ENCODE data around the gene PRR9. TPM values are rescaled to one million over a fixed set of nuclear protein-coding genes. Genes with fewer than 3 reads are reported as not detected.

PRR9 gene
- total and polyA plus RNA-seq, 4 donors: not detected

- Histone ChIP-seq H3K36me3 (ENCODE audit: control insufficient read depth in 1 of 2, insufficient read depth in 2 of 2, low read length in 1 of 2) (no peaks in the 10 kb centered on the region), H3K27me3 (ENCODE audit: control insufficient read depth in 1 of 2, insufficient read depth in 2 of 2, low read length in 1 of 2) (no peaks in the 10 kb centered on the region), H3K4me1 (ENCODE audit: control insufficient read depth in 1 of 2, insufficient read depth in 2 of 2, low read length in 2 of 2) (no peaks in the 10 kb centered on the region), H3K27ac (ENCODE audit: low read depth in 1 of 2, low read length in 2 of 2) (no peak overlapping the region), H3K9me3 (ENCODE audit: control insufficient read depth, low read length) (peaks cover 4% of the 10 kb centered on the region), H3K4me3 (ENCODE audit: low read length in 2 of 2) (no peak overlapping the region)
- intact Hi-C loops (cut with DNase I): no loop called here
- ATAC-seq (ENCODE audit: low FRiP score) (no peak), DNase-seq (no peak)
- WGBS, 2 donors: 69 to 73% methylated on average over 4 of the region's 4 CpGs
Measured at GRCh38 chr1:153195216-153195615, 22.2 kb upstream of the PRR9 start.

- Histone ChIP-seq H3K4me3 (ENCODE audit: low read length in 2 of 2) (no peak overlapping the region), H3K27me3 (ENCODE audit: control insufficient read depth in 1 of 2, insufficient read depth in 2 of 2, low read length in 1 of 2) (no peaks in the 10 kb centered on the region), H3K9me3 (ENCODE audit: control insufficient read depth, low read length) (peaks cover 4% of the 10 kb centered on the region), H3K4me1 (ENCODE audit: control insufficient read depth in 1 of 2, insufficient read depth in 2 of 2, low read length in 2 of 2) (no peaks in the 10 kb centered on the region), H3K36me3 (ENCODE audit: control insufficient read depth in 1 of 2, insufficient read depth in 2 of 2, low read length in 1 of 2) (no peaks in the 10 kb centered on the region), H3K27ac (ENCODE audit: low read depth in 1 of 2, low read length in 2 of 2) (no peak overlapping the region)
- intact Hi-C loops (cut with DNase I): no loop called here
- DNase-seq (no peak), ATAC-seq (ENCODE audit: low FRiP score) (peak; percentile 50)
- 40 to 55% methylated on average over 4 of the region's 4 CpGs for WGBS, 2 donors
Measured at GRCh38 chr1:153202006-153202405, 15.4 kb upstream of the PRR9 start.

GRCh38 chr1:153203130-153203529 lies 14.3 kb upstream of the PRR9 start, which contains the start of gene LELP1:
LELP1 (plus strand) TSS chr1:153203430; CDS start chr1:153204708, 1,278 bp downstream.
- intact Hi-C loops (cut with DNase I): no loop called here
- no peak for DNase-seq

GRCh38 chr1:153206631-153207030 lies 10.8 kb upstream of the PRR9 start:
- WGBS, 2 donors: 86 to 87% methylated on average over 9 of the region's 9 CpGs
- DNase-seq (no peak), ATAC-seq (ENCODE audit: low FRiP score) (no peak)
- no peak overlapping the region for H3K4me3 ChIP-seq (ENCODE audit: low read length in 2 of 2)
- H3K27me3 ChIP-seq (ENCODE audit: control insufficient read depth in 1 of 2, insufficient read depth in 2 of 2, low read length in 1 of 2): no peaks in the 10 kb centered on the region
- no peaks in the 10 kb centered on the region for H3K4me1 ChIP-seq (ENCODE audit: control insufficient read depth in 1 of 2, insufficient read depth in 2 of 2, low read length in 2 of 2)
- H3K9me3 ChIP-seq (ENCODE audit: control insufficient read depth, low read length): no peaks in the 10 kb centered on the region
- H3K36me3 ChIP-seq (ENCODE audit: control insufficient read depth in 1 of 2, insufficient read depth in 2 of 2, low read length in 1 of 2): no peaks in the 10 kb centered on the region
- intact Hi-C loops (cut with DNase I): no loop called here
- H3K27ac ChIP-seq (ENCODE audit: low read depth in 1 of 2, low read length in 2 of 2): no peak overlapping the region

More at GRCh38 chr1:153203130-153203529, 14.3 kb upstream of the PRR9 start, which contains the start of gene LELP1:
- Histone ChIP-seq H3K27ac (ENCODE audit: low read depth in 1 of 2, low read length in 2 of 2) (no peak within 1 kb of the TSS), H3K4me3 (ENCODE audit: low read length in 2 of 2) (no peak within 1 kb of the TSS), H3K36me3 (ENCODE audit: control insufficient read depth in 1 of 2, insufficient read depth in 2 of 2, low read length in 1 of 2) (no peaks in the 10 kb centered on the region), H3K9me3 (ENCODE audit: control insufficient read depth, low read length) (peaks cover 4% of the 10 kb centered on the region), H3K27me3 (ENCODE audit: control insufficient read depth in 1 of 2, insufficient read depth in 2 of 2, low read length in 1 of 2) (no peaks in the 10 kb centered on the region), H3K4me1 (ENCODE audit: control insufficient read depth in 1 of 2, insufficient read depth in 2 of 2, low read length in 2 of 2) (no peaks in the 10 kb centered on the region)
- WGBS, 2 donors: 67 to 69% methylated on average over 1 of the region's 1 CpG
- ATAC-seq (ENCODE audit: low FRiP score): peak; percentile 29

- WGBS, 2 donors: 41 to 44% methylated on average over 7 of the region's 7 CpGs
- intact Hi-C loops (cut with DNase I): no loop called here
Measured at GRCh38 chr1:153210206-153210605, 7.2 kb upstream of the PRR9 start.

GRCh38 chr1:153212201-153212600 lies 5.2 kb upstream of the PRR9 start:
- 51 to 56% methylated on average over 5 of the region's 5 CpGs for WGBS, 2 donors
- intact Hi-C loops (cut with DNase I): no loop called here

More at GRCh38 chr1:153210206-153210605, 7.2 kb upstream of the PRR9 start:
- no peak for ATAC-seq (ENCODE audit: low FRiP score)
- Histone ChIP-seq H3K27ac (ENCODE audit: low read depth in 1 of 2, low read length in 2 of 2) (no peak overlapping the region), H3K4me3 (ENCODE audit: low read length in 2 of 2) (no peak overlapping the region), H3K9me3 (ENCODE audit: control insufficient read depth, low read length) (no peaks in the 10 kb centered on the region), H3K4me1 (ENCODE audit: control insufficient read depth in 1 of 2, insufficient read depth in 2 of 2, low read length in 2 of 2) (no peaks in the 10 kb centered on the region), H3K27me3 (ENCODE audit: control insufficient read depth in 1 of 2, insufficient read depth in 2 of 2, low read length in 1 of 2) (no peaks in the 10 kb centered on the region), H3K36me3 (ENCODE audit: control insufficient read depth in 1 of 2, insufficient read depth in 2 of 2, low read length in 1 of 2) (no peaks in the 10 kb centered on the region)
- DNase-seq: no peak

GRCh38 chr1:153213519-153213918 lies 3.9 kb upstream of the PRR9 start:
- no peak overlapping the region for H3K27ac ChIP-seq (ENCODE audit: low read depth in 1 of 2, low read length in 2 of 2)
- H3K27me3 ChIP-seq (ENCODE audit: control insufficient read depth in 1 of 2, insufficient read depth in 2 of 2, low read length in 1 of 2): no peaks in the 10 kb centered on the region
- H3K9me3 ChIP-seq (ENCODE audit: control insufficient read depth, low read length): no peaks in the 10 kb centered on the region
- no peak for DNase-seq
- WGBS, 2 donors: 94 to 98% methylated on average over 4 of the region's 4 CpGs
- no peaks in the 10 kb centered on the region for H3K36me3 ChIP-seq (ENCODE audit: control insufficient read depth in 1 of 2, insufficient read depth in 2 of 2, low read length in 1 of 2)
- no peaks in the 10 kb centered on the region for H3K4me1 ChIP-seq (ENCODE audit: control insufficient read depth in 1 of 2, insufficient read depth in 2 of 2, low read length in 2 of 2)
- intact Hi-C loops (cut with DNase I): no loop called here
- H3K4me3 ChIP-seq (ENCODE audit: low read length in 2 of 2): no peak overlapping the region
- ATAC-seq (ENCODE audit: low FRiP score): no peak

More at GRCh38 chr1:153212201-153212600, 5.2 kb upstream of the PRR9 start:
- Histone ChIP-seq H3K27me3 (ENCODE audit: control insufficient read depth in 1 of 2, insufficient read depth in 2 of 2, low read length in 1 of 2) (no peaks in the 10 kb centered on the region), H3K9me3 (ENCODE audit: control insufficient read depth, low read length) (no peaks in the 10 kb centered on the region), H3K27ac (ENCODE audit: low read depth in 1 of 2, low read length in 2 of 2) (no peak overlapping the region), H3K4me3 (ENCODE audit: low read length in 2 of 2) (no peak overlapping the region), H3K36me3 (ENCODE audit: control insufficient read depth in 1 of 2, insufficient read depth in 2 of 2, low read length in 1 of 2) (no peaks in the 10 kb centered on the region), H3K4me1 (ENCODE audit: control insufficient read depth in 1 of 2, insufficient read depth in 2 of 2, low read length in 2 of 2) (no peaks in the 10 kb centered on the region)
- DNase-seq (no peak), ATAC-seq (ENCODE audit: low FRiP score) (no peak)

- intact Hi-C loops (cut with DNase I): no loop called here
- Histone ChIP-seq H3K9me3 (ENCODE audit: control insufficient read depth, low read length) (no peaks in the 10 kb centered on the region), H3K4me1 (ENCODE audit: control insufficient read depth in 1 of 2, insufficient read depth in 2 of 2, low read length in 2 of 2) (no peaks in the 10 kb centered on the region), H3K27me3 (ENCODE audit: control insufficient read depth in 1 of 2, insufficient read depth in 2 of 2, low read length in 1 of 2) (no peaks in the 10 kb centered on the region), H3K36me3 (ENCODE audit: control insufficient read depth in 1 of 2, insufficient read depth in 2 of 2, low read length in 1 of 2) (no peaks in the 10 kb centered on the region), H3K27ac (ENCODE audit: low read depth in 1 of 2, low read length in 2 of 2) (no peak overlapping the region), H3K4me3 (ENCODE audit: low read length in 2 of 2) (no peak overlapping the region)
- no peak for DNase-seq
- no peak for ATAC-seq (ENCODE audit: low FRiP score)
- WGBS, 2 donors: 57 to 59% methylated on average over 2 of the region's 2 CpGs
Measured at GRCh38 chr1:153217744-153218416, 496 bp downstream of the PRR9 start.

GRCh38 chr1:153220606-153221303 lies 3.4 kb downstream of the PRR9 start:
- H3K4me1 ChIP-seq (ENCODE audit: control insufficient read depth in 1 of 2, insufficient read depth in 2 of 2, low read length in 2 of 2): no peaks in the 10 kb centered on the region

More at GRCh38 chr1:153220606-153221303, 3.4 kb downstream of the PRR9 start:
- intact Hi-C loops (cut with DNase I): loop anchor here (5.0 to 10.0 kb wide), 2 partner anchors 348 to 566 kb away; no protein-coding TSS in a partner anchor
- H3K9me3 ChIP-seq (ENCODE audit: control insufficient read depth, low read length): no peaks in the 10 kb centered on the region
- no peaks in the 10 kb centered on the region for H3K36me3 ChIP-seq (ENCODE audit: control insufficient read depth in 1 of 2, insufficient read depth in 2 of 2, low read length in 1 of 2)
- no peak for ATAC-seq (ENCODE audit: low FRiP score)
- H3K27ac ChIP-seq (ENCODE audit: low read depth in 1 of 2, low read length in 2 of 2): no peak overlapping the region
- no peaks in the 10 kb centered on the region for H3K27me3 ChIP-seq (ENCODE audit: control insufficient read depth in 1 of 2, insufficient read depth in 2 of 2, low read length in 1 of 2)
- 74 to 78% methylated on average over 6 of the region's 6 CpGs for WGBS, 2 donors
- no peak overlapping the region for H3K4me3 ChIP-seq (ENCODE audit: low read length in 2 of 2)
- no peak for DNase-seq
